ACHN (cell line): ENCODE data around the gene SCNN1B.

Source experiments
- DNase-seq: peaks from one replicate; pipeline ENCODE4 v3.0.0-alpha.2; 2015
- in situ Hi-C: cut with HindIII; loops from 2 replicates; pipeline ENCODE4 v1.10.0; 2017; ENCODE audit warnings: low sequenced_read_pairs, low pct_ligation_motif_present, low pct_unique_long_range_greater_than_20kb

Gene SCNN1B

DNA sequence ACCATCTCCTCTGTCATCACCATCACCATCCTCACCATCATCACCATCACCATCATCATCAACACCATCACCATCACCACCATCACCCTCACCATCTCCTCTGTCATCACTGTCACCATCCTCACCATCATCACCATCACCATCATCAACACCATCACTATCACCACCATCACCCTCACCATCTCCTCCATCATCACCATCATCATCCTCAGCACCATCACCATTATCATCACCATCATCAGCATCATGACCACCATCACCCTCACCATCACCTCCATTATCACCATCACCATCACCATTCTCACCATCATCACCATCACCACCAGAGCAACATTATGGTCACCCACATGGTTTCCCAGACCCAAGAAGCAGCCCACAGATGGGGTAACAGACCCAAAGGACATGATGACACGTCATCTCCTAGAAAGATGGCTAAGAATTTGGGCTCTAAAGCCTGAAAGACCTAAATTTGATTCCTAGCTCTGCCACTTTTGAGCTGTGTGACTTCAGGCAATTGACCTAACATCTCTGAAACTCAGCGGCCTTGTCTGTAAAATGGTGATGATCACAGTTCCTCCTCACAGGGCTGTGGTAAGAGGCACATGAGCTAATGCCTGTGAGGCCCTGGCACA lies 14.6 kb downstream of the SCNN1B start:
- in situ Hi-C loops, result no loop called here
- no peak for DNase-seq

DNA sequence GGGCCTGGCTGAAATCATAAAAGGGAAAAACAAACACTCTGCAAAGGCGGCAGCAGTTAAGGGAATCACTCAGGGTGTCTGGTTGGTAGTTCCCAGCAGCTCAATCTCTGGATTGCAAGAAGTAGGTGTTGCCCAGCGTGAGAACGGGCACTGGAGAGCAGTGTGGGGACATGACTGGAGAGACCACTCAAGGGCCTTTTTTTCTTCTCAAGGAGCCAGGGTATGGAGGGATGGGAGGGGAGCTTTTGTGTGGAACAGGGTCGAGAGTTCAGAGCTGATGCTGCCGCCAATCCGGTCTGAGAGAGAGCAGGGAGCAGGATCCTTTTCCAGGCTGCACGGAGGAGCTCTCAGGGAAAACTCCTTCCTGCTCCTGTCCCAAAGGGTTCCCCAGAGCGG lies 15.2 kb downstream of the SCNN1B start:
- no peak for DNase-seq
- in situ Hi-C loops, result no loop called here

DNA sequence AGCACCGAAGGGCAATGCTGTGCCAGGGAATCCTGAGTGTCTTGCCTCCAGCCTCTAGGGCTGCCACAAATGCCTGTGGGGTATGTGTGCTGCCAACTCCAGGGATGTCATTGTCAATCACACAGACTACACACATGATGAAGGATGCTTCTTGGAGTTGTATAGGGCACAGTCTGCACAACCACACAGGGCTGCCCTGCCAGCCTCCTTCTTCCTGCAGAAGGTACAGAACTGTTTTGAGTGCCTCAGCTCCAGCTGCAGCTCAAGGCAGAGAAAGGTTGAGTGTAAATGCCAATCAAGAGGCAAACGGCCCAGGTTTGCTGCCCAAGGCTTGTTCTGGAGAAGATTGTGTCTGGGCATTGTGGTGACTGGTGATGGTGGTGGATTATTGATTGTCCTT lies 15.6 kb downstream of the SCNN1B start:
- in situ Hi-C loops, result no loop called here
- DNase-seq, result no peak

DNA sequence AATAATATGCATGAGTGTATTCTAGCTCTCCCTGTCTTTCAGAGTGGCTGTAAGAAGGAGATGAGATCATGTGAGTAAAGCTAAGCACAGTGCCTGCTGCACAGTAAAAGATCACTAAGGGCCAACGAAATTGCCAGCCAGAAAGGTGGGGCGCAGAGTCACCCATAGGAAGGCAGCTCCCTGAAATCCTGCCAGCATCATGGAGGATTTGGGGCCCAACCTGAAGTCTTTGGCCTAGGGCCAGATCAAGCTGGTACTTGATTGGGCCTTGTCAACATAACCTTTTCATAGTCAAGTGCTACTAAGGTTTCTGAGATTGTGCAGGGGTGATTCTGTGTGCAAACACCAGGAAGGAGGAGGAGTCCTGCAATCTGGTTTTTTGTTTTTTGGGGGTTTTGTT lies 16.5 kb downstream of the SCNN1B start:
- in situ Hi-C loops, result no loop called here
- DNase-seq, result no peak

DNA sequence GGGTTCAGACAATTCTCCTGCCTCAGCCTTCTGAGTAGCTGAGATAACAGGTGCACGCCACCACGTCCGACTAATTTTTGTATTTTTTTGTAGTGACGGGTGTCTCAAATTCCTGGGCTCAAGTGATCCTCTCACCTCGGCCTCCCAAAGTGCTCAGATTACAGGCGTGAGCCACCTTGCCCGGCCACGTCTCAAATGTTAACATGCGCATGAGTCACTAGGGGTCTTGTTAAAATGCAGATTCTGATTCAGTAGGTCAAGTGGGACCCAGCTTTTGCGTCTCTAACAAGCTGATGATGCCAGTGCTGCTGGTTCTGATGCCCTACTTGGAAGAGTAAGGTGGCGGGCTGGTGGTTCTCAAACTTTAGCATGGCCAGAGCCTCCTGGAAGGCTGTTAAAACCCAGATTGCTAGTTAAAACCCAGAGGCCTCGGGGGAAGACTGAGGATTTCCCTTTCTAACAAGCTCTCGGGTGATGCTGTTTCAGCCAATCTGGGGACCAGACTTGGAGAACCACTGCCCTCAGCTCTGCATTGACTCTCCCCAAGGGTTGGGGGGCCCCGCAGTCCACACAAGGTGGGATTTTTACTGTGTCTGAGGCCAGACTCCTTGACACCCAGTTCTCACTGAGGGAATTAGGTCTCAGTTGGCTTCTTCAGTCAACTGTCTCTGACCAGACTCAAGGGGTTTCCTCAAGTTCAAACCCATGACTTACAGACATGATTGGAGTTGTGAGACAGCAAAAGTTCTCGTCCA lies 17.9 kb downstream of the SCNN1B start:
- no peak for DNase-seq
- in situ Hi-C loops, result no loop called here

DNA sequence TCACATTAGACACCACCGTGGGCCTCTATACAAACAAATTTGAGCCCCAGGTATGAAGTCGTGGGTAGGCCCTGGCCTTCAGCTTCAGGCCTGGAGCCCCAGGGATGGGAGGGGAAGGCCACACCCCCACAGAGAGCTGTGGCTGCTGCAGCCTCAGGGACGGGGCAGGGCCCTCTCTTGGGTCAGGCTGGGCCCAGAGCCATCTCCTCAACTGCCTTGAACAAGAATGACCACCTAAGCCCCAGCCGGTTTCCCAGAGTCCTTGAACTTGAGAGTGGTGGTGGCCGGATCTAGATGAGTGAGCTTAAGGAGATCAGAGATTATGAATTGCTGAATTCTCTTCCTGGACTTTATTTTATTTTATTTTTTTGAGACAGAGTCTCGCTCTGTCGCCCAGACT lies 18.6 kb downstream of the SCNN1B start:
- DNase-seq, result no peak
- in situ Hi-C loops, result no loop called here

DNA sequence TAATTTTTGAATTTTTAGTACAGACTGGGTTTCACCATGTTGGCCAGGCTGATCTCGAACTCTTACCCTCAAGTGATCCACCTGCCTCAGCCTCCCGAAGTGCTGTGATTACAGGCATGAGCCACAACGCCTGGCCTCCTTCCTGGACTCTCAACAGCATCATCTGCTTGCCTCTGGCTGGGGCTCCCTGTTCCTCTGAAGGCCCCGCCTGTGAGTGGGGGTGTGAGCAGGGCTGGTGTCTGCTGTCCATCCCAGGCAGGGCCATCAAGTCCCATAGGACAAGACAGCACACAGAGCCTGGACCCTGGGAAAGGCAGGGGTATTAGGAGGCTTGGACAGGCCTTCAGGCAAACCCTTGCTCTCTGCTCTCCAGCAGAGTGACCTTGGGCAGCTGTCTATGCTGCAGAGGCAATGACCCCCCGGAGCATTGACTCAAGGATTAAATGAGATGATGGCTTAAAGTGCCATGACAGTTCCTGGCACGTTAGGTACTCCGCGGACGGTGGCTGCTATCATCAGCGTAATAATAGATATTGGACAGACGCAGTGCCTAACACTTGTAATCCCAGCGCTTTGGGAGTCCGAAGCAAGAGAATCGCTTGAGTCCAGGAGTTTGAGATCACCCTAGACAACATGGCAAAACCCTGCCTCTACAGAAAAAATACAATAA lies 19.2 kb downstream of the SCNN1B start:
- no peak for DNase-seq
- in situ Hi-C loops, result no loop called here

DNA sequence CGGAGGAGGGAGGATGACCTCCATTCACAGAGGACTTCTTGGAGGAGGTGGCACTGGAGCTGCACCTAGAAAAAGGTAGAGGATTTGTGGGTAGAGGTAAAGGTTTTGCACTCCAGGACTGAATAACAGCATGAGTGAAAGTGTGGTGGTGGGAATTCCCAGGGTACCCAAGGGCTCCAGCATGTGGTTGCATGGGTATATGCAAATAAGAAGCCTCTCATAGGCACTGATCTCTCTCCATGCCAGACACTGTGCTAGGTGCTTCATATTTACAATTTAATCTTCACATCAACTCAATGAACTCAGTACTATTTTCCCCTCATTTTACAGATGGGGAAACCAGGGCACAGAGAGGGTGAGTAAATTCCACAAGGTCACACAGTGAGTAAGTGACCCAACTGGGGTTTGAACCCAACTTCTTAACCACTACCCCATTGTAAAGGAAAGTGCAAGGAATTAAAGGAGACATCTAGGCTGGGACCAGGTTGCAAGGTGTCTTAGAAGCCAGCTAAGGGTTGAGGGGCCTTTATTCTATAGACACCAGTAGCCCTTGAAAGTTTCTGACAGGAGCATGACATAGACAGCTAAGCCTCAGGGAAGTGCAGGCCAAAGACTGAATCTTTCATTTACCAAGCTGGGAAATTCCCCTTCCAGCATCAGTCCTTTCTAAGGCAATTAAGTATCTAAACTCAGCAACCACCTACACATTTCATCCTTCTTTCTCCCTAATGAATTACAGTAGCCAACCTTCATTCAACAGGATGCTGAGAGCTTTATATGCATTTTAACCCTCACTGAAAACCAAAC lies 21.3 kb downstream of the SCNN1B start:
- DNase-seq, result no peak
- in situ Hi-C loops, result no loop called here

DNA sequence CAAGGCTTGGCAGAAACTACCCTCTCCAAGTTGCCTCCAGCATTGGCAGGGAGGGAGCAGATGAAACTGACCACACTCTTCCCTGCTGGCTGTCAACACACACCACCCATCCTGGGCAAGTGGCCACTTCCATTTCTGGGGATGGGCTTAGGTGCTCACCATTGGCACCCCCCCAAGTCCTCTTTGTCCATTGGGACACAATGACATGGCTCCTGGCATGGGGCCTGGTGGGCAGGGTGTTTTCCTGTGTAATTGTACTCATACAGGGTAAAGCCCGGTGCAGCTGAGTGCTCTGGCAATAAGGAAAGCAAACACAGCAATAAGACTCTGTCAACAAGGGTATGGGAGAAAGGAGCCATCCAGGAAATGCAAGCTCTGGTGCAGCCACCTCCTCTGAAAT lies 22.6 kb downstream of the SCNN1B start:
- in situ Hi-C loops, result no loop called here
- no peak for DNase-seq

DNA sequence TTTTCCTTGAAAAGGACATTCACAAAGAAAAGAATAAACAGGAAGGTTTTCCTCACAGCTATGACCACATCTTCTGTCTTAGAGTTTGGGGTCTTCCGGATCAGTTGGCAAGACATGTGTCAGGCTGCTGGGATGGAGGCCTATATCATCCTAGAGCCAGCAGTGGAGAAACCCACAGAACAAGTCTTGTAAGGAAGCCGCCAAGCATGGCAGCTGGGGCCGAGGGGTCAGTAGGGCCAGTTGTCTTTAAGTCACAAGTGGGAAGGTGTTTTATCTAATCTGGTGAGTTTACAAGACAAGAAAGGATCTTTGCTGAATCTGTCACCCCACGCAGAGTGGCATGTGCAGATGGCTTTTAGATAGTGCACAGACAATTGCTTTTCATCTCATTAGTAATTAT lies 25.7 kb downstream of the SCNN1B start:
- no peak for DNase-seq
- in situ Hi-C loops, result no loop called here

DNA sequence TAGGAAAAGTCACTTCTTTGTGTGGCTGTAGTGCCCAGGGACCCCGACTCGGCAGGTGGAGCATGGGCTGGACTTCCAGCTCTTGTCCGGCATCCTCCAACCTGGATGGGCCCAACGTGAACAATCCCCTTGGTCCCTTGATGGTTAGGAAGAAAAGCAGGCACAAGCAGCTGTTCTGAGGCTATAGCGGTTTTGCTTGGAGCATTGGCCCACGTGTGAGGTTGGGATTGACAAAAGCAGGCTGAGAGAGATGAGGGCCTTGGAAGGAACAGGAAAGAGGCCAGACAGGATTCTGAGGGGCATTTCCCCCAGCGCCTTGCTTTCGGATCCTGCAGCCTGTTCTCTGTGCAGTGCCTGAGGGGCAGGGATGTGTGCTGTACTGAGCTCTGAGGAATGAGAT lies 28.1 kb downstream of the SCNN1B start:
- in situ Hi-C loops, result no loop called here

DNA sequence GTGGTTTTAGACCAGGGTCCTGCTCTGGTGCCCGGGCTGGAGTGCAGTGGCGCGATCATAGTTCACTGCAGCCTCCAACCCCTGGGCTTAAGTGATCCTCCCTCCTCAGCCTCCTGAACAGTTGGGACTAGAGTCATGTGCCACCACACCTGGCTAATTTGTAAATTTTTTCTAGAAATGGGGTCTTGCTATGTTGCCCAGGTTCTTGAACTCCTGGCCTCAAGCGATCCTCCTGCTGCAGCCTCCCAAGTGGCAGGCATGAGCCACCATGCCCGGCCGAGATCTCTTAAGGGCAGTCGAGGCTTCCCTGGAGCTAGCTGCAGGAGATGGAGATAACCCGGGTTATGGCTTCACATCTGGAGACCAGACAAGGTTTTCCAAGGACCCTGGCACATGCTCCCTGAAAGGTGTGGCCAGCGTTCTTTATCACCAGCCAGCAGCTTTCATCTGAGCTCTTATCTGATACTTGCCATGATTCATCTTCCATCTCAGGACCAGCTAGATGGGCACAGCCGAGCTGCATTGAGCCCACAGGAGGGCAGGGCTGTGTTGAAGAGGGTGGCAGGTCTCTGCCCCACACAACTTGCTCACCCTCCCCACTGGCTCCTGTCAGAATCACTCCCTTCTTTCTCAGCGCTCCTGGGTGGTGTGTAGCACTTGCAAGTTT lies 28.6 kb downstream of the SCNN1B start:
- in situ Hi-C loops, result no loop called here
- DNase-seq, result no peak

More for the DNA sequence above, 28.1 kb downstream of the SCNN1B start:
- no peak for DNase-seq

DNA sequence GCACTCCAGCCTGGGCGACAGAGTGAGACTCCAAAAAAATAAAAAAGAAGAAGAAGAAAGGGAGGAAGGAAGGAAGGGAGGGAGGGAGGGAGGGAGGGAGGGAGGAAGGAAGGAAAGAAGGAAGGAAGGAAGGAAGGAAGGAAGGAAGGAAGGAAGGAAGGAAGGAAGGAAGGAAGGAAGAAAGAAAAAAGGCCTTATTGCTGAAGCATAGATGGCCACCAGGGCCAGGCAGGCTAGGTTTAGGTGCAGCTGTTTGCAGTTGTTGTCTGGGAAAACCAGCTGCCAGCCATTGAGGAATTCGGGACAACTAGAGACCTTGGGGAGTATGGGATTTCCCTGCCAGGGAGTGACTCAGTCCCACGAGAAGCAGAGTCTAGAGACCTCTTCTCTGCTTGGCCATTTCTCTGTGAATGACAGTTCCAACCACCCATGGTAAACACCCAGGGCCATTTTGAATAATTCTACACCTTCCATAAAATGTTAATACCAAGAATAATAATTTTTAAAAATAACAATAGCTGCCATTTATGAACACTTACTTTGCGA lies 31.0 kb downstream of the SCNN1B start:
- no peak for DNase-seq
- in situ Hi-C loops, result no loop called here

DNA sequence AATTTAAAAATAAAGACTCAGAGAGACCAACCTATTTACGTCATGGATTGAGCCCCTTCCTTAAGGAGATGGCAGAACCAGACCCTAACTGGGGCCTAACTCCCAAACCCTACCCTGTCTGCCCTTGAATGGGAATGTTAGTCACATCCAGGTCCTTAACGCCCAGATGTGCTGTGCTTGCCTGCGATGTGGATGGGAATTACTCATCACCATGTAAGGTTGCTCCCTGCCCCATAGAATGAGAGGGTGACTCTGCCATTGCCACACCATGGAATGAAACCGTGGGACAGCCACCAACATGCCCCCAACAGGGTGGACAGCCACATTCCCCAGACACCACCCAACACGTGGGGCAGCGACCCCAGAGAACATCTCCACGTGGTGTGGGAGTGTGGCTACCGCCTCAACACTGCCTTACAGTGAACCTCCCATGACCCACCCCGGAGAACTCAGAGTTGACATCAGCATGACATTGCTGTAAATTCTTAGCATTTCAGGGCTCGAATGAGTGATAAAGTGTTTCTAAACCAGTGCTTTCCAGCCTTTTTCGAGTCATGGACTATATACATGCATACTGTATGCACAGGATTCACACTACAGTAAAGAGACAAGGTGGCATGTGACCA lies 31.8 kb downstream of the SCNN1B start:
- DNase-seq, result no peak
- in situ Hi-C loops, result no loop called here

DNA sequence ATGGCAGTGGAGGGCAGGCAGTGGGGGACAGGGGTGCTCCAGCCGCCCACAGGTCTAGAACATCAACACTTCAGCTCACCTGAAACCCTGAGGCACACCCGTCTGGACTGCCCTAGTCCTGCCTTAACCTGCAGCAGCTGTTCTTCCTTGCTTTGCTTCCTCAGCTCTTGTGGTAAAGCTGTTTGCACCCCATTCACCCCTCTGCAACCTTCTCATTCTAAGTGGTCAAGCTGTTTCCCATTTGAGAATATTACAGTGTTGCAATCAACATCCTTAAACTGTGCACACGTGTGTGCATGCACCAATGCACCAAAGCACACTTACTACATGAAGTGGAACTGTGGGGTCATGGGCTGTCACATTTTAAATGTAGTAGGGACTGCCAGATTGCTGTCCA lies 32.4 kb downstream of the SCNN1B start:
- in situ Hi-C loops, result no loop called here
- no peak for DNase-seq

DNA sequence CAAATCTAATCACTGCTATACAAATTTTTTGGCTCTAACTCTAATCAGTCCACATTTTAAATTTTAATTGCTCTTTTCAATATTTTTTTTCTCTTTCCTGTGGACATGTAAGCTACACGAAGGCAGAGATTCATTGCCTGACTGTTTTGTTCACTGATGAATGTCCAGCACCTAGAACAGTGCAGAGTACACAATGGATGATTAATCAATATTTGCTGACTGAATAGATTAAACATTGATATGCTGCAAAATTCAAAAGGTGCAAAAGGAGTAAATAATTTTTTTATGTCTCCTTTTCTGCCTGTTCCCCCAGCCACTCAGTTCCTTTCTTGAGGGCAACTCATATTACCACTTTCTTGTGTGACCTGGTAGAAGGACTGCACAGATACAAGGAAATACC lies 32.8 kb downstream of the SCNN1B start:
- in situ Hi-C loops, result no loop called here
- no peak for DNase-seq

DNA sequence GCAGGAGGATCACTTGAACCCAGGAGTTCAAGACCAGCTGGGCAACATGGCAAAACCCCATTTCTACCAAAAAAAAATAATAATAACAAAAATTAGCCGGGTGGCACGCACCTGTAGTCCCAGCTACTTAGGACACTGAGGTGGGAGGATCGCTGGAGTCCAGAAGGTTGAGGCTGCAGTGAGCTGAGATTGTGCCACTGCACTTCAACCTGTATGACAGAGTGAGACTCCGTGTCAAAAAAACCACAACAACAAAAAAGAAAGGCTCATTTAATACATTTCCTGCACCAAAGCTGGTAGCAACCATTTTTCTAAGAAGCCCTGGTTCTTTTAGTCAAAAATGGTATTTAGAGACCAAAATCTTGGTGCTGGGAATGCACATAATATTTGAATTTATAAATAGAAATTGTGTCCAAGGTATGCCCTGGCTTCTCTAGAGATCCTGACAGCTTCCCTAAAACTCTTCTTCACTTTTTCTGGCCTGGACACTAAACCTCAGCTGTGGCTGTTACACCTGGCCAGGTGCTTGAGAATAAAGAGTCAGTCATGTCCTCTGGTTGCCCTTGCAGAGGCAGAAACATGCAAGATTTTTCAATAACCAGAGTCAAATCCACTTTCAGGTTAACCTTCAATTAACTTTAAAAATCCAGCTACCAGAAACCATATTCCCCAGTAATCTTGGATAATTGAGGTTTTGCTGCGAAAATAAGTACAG lies 35.9 kb downstream of the SCNN1B start:
- DNase-seq, result no peak
- in situ Hi-C loops, result no loop called here
